Heart right ventricle (tissue), 16 donors: ENCODE results near the gene LGALS7B. TPM values are rescaled to one million over a fixed set of nuclear protein-coding genes. Genes with fewer than 3 reads are reported as not detected.
"Not testable (repeated sequence)": the region's sequence is repeated elsewhere in the genome, so short reads cannot be mapped to it uniquely, and the experiment has no call there.

Experiments used
- ATAC-seq, 8 donors: fragments of 200-7000 bp; cut with Tn5 transposase; one replicate each; pipeline ENCODE4 v1.9.1; 2020; ENCODE audit warnings: mild to moderate bottlenecking in 8 of 8, moderate library complexity in 8 of 8, moderate number of reproducible peaks in 1 of 8
- DNase-seq, 2 donors: peaks; one replicate each; pipeline ENCODE4 v3.0.0-alpha.2; 2020
- H3K27ac ChIP-seq, 10 donors: fragments of 200-600 bp; sonication (generic) in 2 of 10; one replicate each; pipeline versions ENCODE4 v1.5.0 to v1.8.0; 2020 to 2022; ENCODE audit warnings: mild to moderate bottlenecking in 3 of 10
- H3K27me3 ChIP-seq, 7 donors: fragments of 200-600 bp; one replicate each; pipeline ENCODE4 v1.8.0; 2021 to 2022; ENCODE audit warnings: mild to moderate bottlenecking in 2 of 7
- H3K36me3 ChIP-seq, 9 donors: fragments of 200-600 bp; sonication (generic) in 1 of 9; one replicate each; pipeline versions ENCODE4 v1.5.0 to v1.8.0; 2020 to 2022; ENCODE audit warnings: mild to moderate bottlenecking in 2 of 9
- H3K4me1 ChIP-seq, 9 donors: fragments of 200-600 bp; sonication (generic) in 1 of 9; one replicate each; pipeline versions ENCODE4 v1.5.0 to v1.8.0; 2020 to 2022; ENCODE audit warnings: mild to moderate bottlenecking in 4 of 9
- H3K4me3 ChIP-seq, 10 donors: fragments of 200-600 bp; sonication (generic) in 2 of 10; one replicate each; pipeline versions ENCODE4 v1.5.0 to v1.8.0; 2020 to 2022; ENCODE audit warnings: mild to moderate bottlenecking in 7 of 10, moderate library complexity in 2 of 10
- H3K9me3 ChIP-seq, 11 donors: fragments of 200-600 bp in 10 of 11; sonication (generic) in 2 of 11; one replicate each; pipeline versions ENCODE4 v1.5.0 to v1.8.0; 2013 to 2022; ENCODE audit warnings: mild to moderate bottlenecking in 2 of 11, control low read depth in 1 of 11, moderate library complexity in 1 of 11
- CTCF ChIP-seq, 9 donors: fragments of 200-600 bp; sonication (generic) in 2 of 9; IDR thresholded peaks; one replicate each; pipeline versions ENCODE4 v1.5.0 to v1.8.0; 2021 to 2022; ENCODE audit warnings: antibody characterized with exemption in 9 of 9, mild to moderate bottlenecking in 5 of 9, moderate library complexity in 1 of 9
- WGBS, 2 donors: extraction: QIAGEN DNeasy Blood & Tissue Kit; methylation state at CpG; one replicate each; pipeline ENCODE4 v1.1.7; 2013; ENCODE audit warnings: inconsistent platforms in 1 of 2; 5-methylcytosine and 5-hydroxymethylcytosine counted together
- intact Hi-C, 10 donors: fragments of 100-400 bp; cut with DNase I; formaldehyde crosslinking; loops; one replicate each; pipeline versions ENCODE4 v1.11.1 to v1.14.2; 2022
- polyA plus RNA-seq, 2 donors: library from polyadenylated mRNA; stranded (reverse); fragments of 200-250 nt; gene quantifications; one replicate each; pipeline ENCODE4 v1.2.3, GENCODE V29; 2013
- total RNA-seq, 10 donors: library from RNA; stranded (reverse); fragmentation: NEBNext Ultra II Directional in 3 of 10; extraction: Animal tissue kit (Norgen Biotek cat#: 25700) in 3 of 10; gene quantifications; one replicate each; pipeline versions ENCODE4 v1.2.1 to v1.2.4, GENCODE V29; 2021 to 2023
- donor health status: Arrhythmogenic right ventricular cardiomyopathy.
- donor health status: ischemic (EF 13 %, LVEDD 7.1; RV severe dilation, severe dysfunction).
- donor health status: healthy with polysubstance abuse.
- donor health status: DM: no; HTN: yes; CAD: no.
- donor health status: DM: no; HTN: no; CAD: no.
- donor health status: ischemic (EF 25% LVEDD 6.9; RV normal size, moderate dysfunction).
- donor health status: ischemic (EF 25% LVEDD 5.7; RV mildly dilated, moderate dysfunction).
- donor health status: healthy.
- donor health status: DM: yes; HTN: yes; CAD: no.
- donor health status: Ischemic cardiomyopathy.
- donor health status: ischemic (EF 35%, LVEDD 5.7; RV mildly dilated, moderate dysfunction).
- donor health status: nonischemic (EF 11% LVEDD 7.7; RV severe dilation, severe dysfunction).
- donor health status: DM: yes; HTN: yes; CAD: no.
- donor health status: PGD.
- donor health status: ischemic (EF 29% LVEDD 5.4; RV normal size, mild dysfunction).
- donor health status: nonischemic (EF 23%, LVEDD 6.1; RV moderate dilation, normal function).

Gene LGALS7B
- total and polyA plus RNA-seq, 12 donors = 0.19 to 0.60 TPM; not detected in 10

DNA sequence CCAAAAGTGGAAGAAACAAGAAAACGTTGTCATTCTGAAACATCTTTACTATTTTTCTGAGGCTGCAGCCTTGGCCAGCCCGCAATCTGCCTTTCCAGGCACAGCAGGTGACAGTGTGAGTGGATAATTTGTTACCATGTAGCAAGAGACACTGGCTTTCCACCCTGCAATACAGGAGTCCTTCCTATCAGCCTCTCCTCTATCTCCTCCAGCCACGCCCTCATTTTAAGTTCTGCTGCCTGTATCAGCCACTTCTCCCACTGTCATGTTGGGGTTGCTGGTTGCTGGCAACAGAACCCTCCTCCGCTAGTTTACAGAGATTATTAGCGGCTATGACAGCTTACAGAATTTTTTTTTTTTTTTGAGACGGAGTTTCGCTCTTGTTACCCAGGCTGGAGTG is 7.9 kb upstream of the LGALS7B start:
- WGBS, 2 donors = 47 to 56% methylated on average over 7 of the region's 7 CpGs
- DNase-seq (no peak), ATAC-seq (peak in 1 of 8 donors; percentile 29)
- TF ChIP-seq CTCF (IDR thresholded peaks at IDR 0.05) = no peak
- intact Hi-C loops = no loop called here
- peaks cover 0 to 11% (median 4%) of the 10 kb centered on the region in 7 donors for H3K27me3 ChIP-seq
- no peak overlapping the region for H3K4me3 ChIP-seq
- H3K36me3 ChIP-seq = no peaks in the 10 kb centered on the region
- H3K4me1 ChIP-seq = no peaks in the 10 kb centered on the region
- H3K9me3 ChIP-seq = no peaks in the 10 kb centered on the region
- no peak overlapping the region for H3K27ac ChIP-seq

- H3K27ac ChIP-seq, H3K9me3 ChIP-seq, H3K4me1 ChIP-seq, H3K4me3 ChIP-seq, ATAC-seq, H3K36me3 ChIP-seq, DNase-seq, intact Hi-C loops: not testable (repeated sequence)
- 90% methylated on average over 13 of the region's 13 CpGs for WGBS, 2 donors
- H3K27me3 ChIP-seq = peaks cover 0 to 11% (median 4%) of the 10 kb centered on the region in 7 donors
Measured at GRCh38 chr19:38782212-38782611, 6.8 kb upstream of the LGALS7B start.

DNA sequence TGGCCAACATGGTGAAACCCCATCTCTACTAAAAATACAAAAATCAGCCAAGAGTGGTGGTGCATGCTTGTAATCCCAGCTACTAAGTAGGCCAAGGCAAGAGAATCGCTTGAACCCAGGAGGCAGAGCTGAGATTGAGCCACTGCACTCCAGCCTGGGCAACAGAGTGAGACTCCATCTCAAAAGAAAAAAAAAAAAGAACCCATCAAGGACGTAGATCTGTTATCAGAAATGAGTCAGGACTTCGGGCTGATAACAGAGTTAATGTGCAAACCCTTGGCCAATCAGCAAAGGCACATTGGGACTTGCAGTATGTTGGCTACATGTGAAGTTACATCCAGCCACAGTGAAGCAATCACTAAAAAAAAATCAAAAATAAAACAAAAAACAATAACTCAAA is 4.8 kb upstream of the LGALS7B start:
- ATAC-seq = no peak

GRCh38 chr19:38785187-38785699 is 3.8 kb upstream of the LGALS7B start:
- ATAC-seq (no peak), DNase-seq (no peak)
- intact Hi-C loops = no loop called here
- H3K27ac ChIP-seq = no peak overlapping the region
- H3K36me3 ChIP-seq = no peaks in the 10 kb centered on the region
- no peak for TF ChIP-seq CTCF (IDR thresholded peaks at IDR 0.05)
- H3K27me3 ChIP-seq = peaks cover 0 to 8% (median 3%) of the 10 kb centered on the region in 7 donors
- H3K9me3 ChIP-seq = no peaks in the 10 kb centered on the region
- H3K4me1 ChIP-seq = no peaks in the 10 kb centered on the region
- no peak overlapping the region for H3K4me3 ChIP-seq
- WGBS, 2 donors = 98% methylated on average over 7 of the region's 7 CpGs

More for the DNA sequence above, 4.8 kb upstream of the LGALS7B start:
- DNase-seq = no peak
- Histone ChIP-seq H3K4me3 (no peak overlapping the region), H3K4me1 (no peaks in the 10 kb centered on the region), H3K27ac (no peak overlapping the region), H3K9me3 (no peaks in the 10 kb centered on the region), H3K27me3 (peaks cover 0 to 8% (median 4%) of the 10 kb centered on the region in 7 donors), H3K36me3 (no peaks in the 10 kb centered on the region)
- intact Hi-C loops = no loop called here
- WGBS, 2 donors = 72 to 88% methylated on average over 3 of the region's 3 CpGs
- no peak for TF ChIP-seq CTCF (IDR thresholded peaks at IDR 0.05)

DNA sequence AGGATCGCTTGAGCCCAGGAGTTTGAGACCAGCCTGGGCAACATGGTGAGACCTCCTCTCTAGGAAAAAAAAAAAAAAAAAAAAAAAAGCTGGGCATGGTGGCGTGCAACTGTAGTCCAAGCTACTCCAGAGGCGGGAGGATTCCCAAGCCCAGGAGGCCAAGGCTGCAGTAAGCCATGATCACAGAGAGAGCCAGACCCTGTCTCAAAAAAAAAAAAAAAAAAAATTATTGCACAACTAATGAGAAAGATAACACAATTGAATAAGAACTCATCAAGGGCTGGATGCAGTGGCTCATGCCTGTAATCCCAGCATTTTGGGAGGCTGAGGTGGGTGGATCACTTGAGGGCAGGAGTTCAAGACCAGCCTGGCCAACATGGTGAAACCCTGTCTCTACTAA is 2.9 kb upstream of the LGALS7B start:
- H3K27ac ChIP-seq, intact Hi-C loops, ATAC-seq, H3K4me3 ChIP-seq, DNase-seq, H3K27me3 ChIP-seq, H3K4me1 ChIP-seq, H3K36me3 ChIP-seq, H3K9me3 ChIP-seq: not testable (repeated sequence)
- 90 to 94% methylated on average over 3 of the region's 3 CpGs for WGBS, 2 donors
